ENCODE results near the gene PRRT4. TPM values are rescaled to one million over a fixed set of nuclear protein-coding genes. Genes with fewer than 3 reads are reported as not detected.

Gene PRRT4
- not detected in 2 replicates for total RNA-seq

GRCh38 chr7:128361411-128362379 lies at the start of gene PRRT4:
Gene PRRT4 (minus strand): TSS chr7:128361690.
- no peak for TF ChIP-seq CTCF (IDR thresholded peaks at IDR 0.05; ENCODE audit: insufficient read depth, low read depth, low read length)
- peak; percentile 11 for DNase-seq (ENCODE audit: low read depth)
- H3K4me3 ChIP-seq (ENCODE audit: low read depth, low read length), result peak within 1 kb of the TSS; percentile 50

- TF ChIP-seq CTCF (IDR thresholded peaks at IDR 0.05; ENCODE audit: insufficient read depth, low read depth, low read length), result no peak
- no peak for DNase-seq (ENCODE audit: low read depth)
- peak overlapping the region; percentile 74 for H3K4me3 ChIP-seq (ENCODE audit: low read depth, low read length)
Measured at GRCh38 chr7:128410451-128410753, 48.9 kb upstream of the PRRT4 start.

GRCh38 chr7:128409596-128410450 lies 48.3 kb upstream of the PRRT4 start, which contains the start of gene IMPDH1:
Gene IMPDH1 (minus strand): TSS chr7:128409982. CDS start chr7:128409901, 81 bp downstream.
- DNase-seq (ENCODE audit: low read depth), result peak; percentile 87
- H3K4me3 ChIP-seq (ENCODE audit: low read depth, low read length), result peak within 1 kb of the TSS; percentile 74
- no peak for TF ChIP-seq CTCF (IDR thresholded peaks at IDR 0.05; ENCODE audit: insufficient read depth, low read depth, low read length)

GRCh38 chr7:128408709-128409595 lies 47.5 kb upstream of the PRRT4 start:
- DNase-seq (ENCODE audit: low read depth), result peak; percentile 66
- peak overlapping the region; percentile 74 for H3K4me3 ChIP-seq (ENCODE audit: low read depth, low read length)
- no peak for TF ChIP-seq CTCF (IDR thresholded peaks at IDR 0.05; ENCODE audit: insufficient read depth, low read depth, low read length)

GRCh38 chr7:128407751-128408708 lies 46.5 kb upstream of the PRRT4 start:
- peak overlapping the region; percentile 74 for H3K4me3 ChIP-seq (ENCODE audit: low read depth, low read length)
- no peak for TF ChIP-seq CTCF (IDR thresholded peaks at IDR 0.05; ENCODE audit: insufficient read depth, low read depth, low read length)
- peak; percentile 50 for DNase-seq (ENCODE audit: low read depth)

Data from fibroblast of villous mesenchyme (primary cell).